SHP77 treated with DMSO at 0.1 percent for 48 hours (cell line): ENCODE results near the gene C1orf159.

ENCODE experiments used
- DNase-seq: peaks from one replicate; lab custom pipeline; 2025; lab: John Stamatoyannopoulos, UW

C1orf159 gene

GRCh38 chr1:1092149-1092855 is 23.6 kb downstream of the C1orf159 start:
- no peak for DNase-seq

- no peak for DNase-seq
These were observed 24.3 kb downstream of the C1orf159 start for GRCh38 chr1:1091344-1092148.

- no peak for DNase-seq
These were observed 25.2 kb downstream of the C1orf159 start for GRCh38 chr1:1090424-1091343.

GRCh38 chr1:1089731-1090423 is 26.0 kb downstream of the C1orf159 start:
- DNase-seq: no peak

GRCh38 chr1:1088801-1089680 is 26.8 kb downstream of the C1orf159 start:
- DNase-seq: no peak

- DNase-seq: no peak
These were observed 27.7 kb downstream of the C1orf159 start for GRCh38 chr1:1088029-1088800.

GRCh38 chr1:1087351-1088028 is 28.4 kb downstream of the C1orf159 start:
- no peak for DNase-seq

- DNase-seq: no peak
These were observed 29.0 kb downstream of the C1orf159 start for GRCh38 chr1:1086911-1087341.

GRCh38 chr1:1085911-1086841 is 29.7 kb downstream of the C1orf159 start:
- DNase-seq: no peak

GRCh38 chr1:1085171-1085841 is 30.6 kb downstream of the C1orf159 start:
- no peak for DNase-seq

- no peak for DNase-seq
These were observed 31.3 kb downstream of the C1orf159 start for GRCh38 chr1:1084372-1085170.

- no peak for DNase-seq
These were observed 32.2 kb downstream of the C1orf159 start for GRCh38 chr1:1083416-1084371.

GRCh38 chr1:1082776-1083415 is 33.0 kb downstream of the C1orf159 start:
- DNase-seq: no peak

GRCh38 chr1:1082239-1082775 is 33.6 kb downstream of the C1orf159 start:
- DNase-seq: no peak
